GM18526 (cell line): Measurements from ENCODE around the gene HIVEP2.

Experiments used
- POLR2A ChIP-seq: IDR thresholded peaks from 3 replicates; pipeline ENCODE4 v1.6.1; 2011; ENCODE audit not compliant: insufficient read length; ENCODE audit errors: extremely low read depth

Gene HIVEP2

GRCh38 chr6:142842418-142843261, 102.3 kb downstream of the HIVEP2 start:
- TF ChIP-seq POLR2A = no peak

- TF ChIP-seq POLR2A = no peak
Observed at GRCh38 chr6:142841915-142842314, 103.1 kb downstream of the HIVEP2 start.

GRCh38 chr6:142839686-142840040, 105.3 kb downstream of the HIVEP2 start:
- TF ChIP-seq POLR2A = no peak

GRCh38 chr6:142838821-142839685, 105.9 kb downstream of the HIVEP2 start:
- TF ChIP-seq POLR2A = no peak

- no peak for TF ChIP-seq POLR2A
Observed at GRCh38 chr6:142835787-142836535, 109.0 kb downstream of the HIVEP2 start.

- TF ChIP-seq POLR2A = no peak
Observed at GRCh38 chr6:142834853-142835252, 110.1 kb downstream of the HIVEP2 start.

GRCh38 chr6:142833798-142834197, 111.2 kb downstream of the HIVEP2 start:
- TF ChIP-seq POLR2A = no peak

GRCh38 chr6:142833054-142833453, 111.9 kb downstream of the HIVEP2 start:
- no peak for TF ChIP-seq POLR2A

- no peak for TF ChIP-seq POLR2A
Observed at GRCh38 chr6:142830807-142831206, 114.2 kb downstream of the HIVEP2 start.

- no peak for TF ChIP-seq POLR2A
Observed at GRCh38 chr6:142830116-142830710, 114.8 kb downstream of the HIVEP2 start.

GRCh38 chr6:142829556-142829955, 115.4 kb downstream of the HIVEP2 start:
- TF ChIP-seq POLR2A = no peak

GRCh38 chr6:142827991-142828390, 117.0 kb downstream of the HIVEP2 start:
- TF ChIP-seq POLR2A = no peak

GRCh38 chr6:142827369-142827768, 117.6 kb downstream of the HIVEP2 start:
- no peak for TF ChIP-seq POLR2A

GRCh38 chr6:142825760-142826159, 119.2 kb downstream of the HIVEP2 start:
- TF ChIP-seq POLR2A = no peak

GRCh38 chr6:142824426-142824825, 120.5 kb downstream of the HIVEP2 start:
- no peak for TF ChIP-seq POLR2A
